Prostate gland (tissue), 1 donor: ENCODE measurements around the gene YBX2.

Experiments
- POLR2A ChIP-seq: fragments of 450-650 bp; IDR thresholded peaks from one replicate; pipeline ENCODE4 v1.6.1; 2016; ENCODE audit warnings: antibody characterized with exemption, mild to moderate bottlenecking
- POLR2AphosphoS5 ChIP-seq: sonication (generic); formaldehyde crosslinking; IDR thresholded peaks from one replicate; pipeline ENCODE4 v1.6.1; 2017; ENCODE audit warnings: antibody characterized with exemption

GRCh38 chr17:7284911-7285310 is 9.5 kb downstream of the YBX2 start:
- no peak for TF ChIP-seq POLR2A
- no peak for TF ChIP-seq POLR2AphosphoS5
